PC-3 (cell line): Measurements from ENCODE around the gene ZNF169. TPM values are rescaled to one million over a fixed set of nuclear protein-coding genes. Genes with fewer than 3 reads are reported as not detected.
A peak's percentile ranks its signal among the peaks of the same experiment; 100 is the strongest.

Source experiments
- ATAC-seq: fragments of 200-7000 bp; cut with Tn5 transposase; 2 replicates; pipeline ENCODE4 v1.9.1; 2020; ENCODE audit warnings: mild to moderate bottlenecking, moderate library complexity
- BruUV-seq: library from RNA; stranded (reverse); fragments of 400-500 nt; replicated peaks from 2 replicates; lab custom pipeline; 2021; lab: Mats Ljungman, UMichigan
- CTCF ChIA-PET: fragments of 300-600 bp; sonication (Branson Sonifier 250); formaldehyde crosslinking; loops from one replicate; lab custom pipeline; 2022; ENCODE audit warnings: antibody characterized with exemption; lab: Charles Lee
- POLR2A ChIA-PET: fragments of 300-600 bp; sonication (Branson Sonifier 250); formaldehyde crosslinking; loops from one replicate; lab custom pipeline; 2022; ENCODE audit warnings: antibody characterized with exemption; ENCODE audit not compliant: unreplicated experiment; lab: Charles Lee
- DNase-seq: peaks from one replicate; pipeline ENCODE4 v3.0.0-alpha.2; 2015
- H2AFZ ChIP-seq: fragments of 300-600 bp; sonication (generic); 2 replicates; pipeline ENCODE4 v1.6.0; 2016; ENCODE audit warnings: antibody characterized with exemption, low read length
- H3F3A ChIP-seq: fragments of 300-600 bp; sonication (generic); one replicate; pipeline ENCODE4 v1.6.0; 2017; ENCODE audit warnings: antibody characterized with exemption, low read length, control low read depth, mild to moderate bottlenecking; ENCODE audit not compliant: unreplicated experiment
- H3K27ac ChIP-seq: fragments of 300-600 bp; sonication (generic); 2 replicates; pipeline ENCODE4 v1.5.1; 2016; ENCODE audit warnings: mild to moderate bottlenecking, low read length
- H3K27me3 ChIP-seq: fragments of 300-600 bp; sonication (generic); 2 replicates; pipeline ENCODE4 v1.6.1; 2016; ENCODE audit warnings: low read length, mixed read lengths
- H3K36me3 ChIP-seq: fragments of 300-600 bp; sonication (generic); 2 replicates; pipeline ENCODE4 v1.6.1; 2016; ENCODE audit warnings: low read depth, mixed run types, low read length, mixed read lengths
- H3K4me1 ChIP-seq: fragments of 300-600 bp; sonication (generic); 2 replicates; pipeline ENCODE4 v1.5.1; 2016; ENCODE audit warnings: low read length; ENCODE audit not compliant: insufficient read depth
- H3K4me2 ChIP-seq: fragments of 300-600 bp; sonication (generic); 2 replicates; pipeline ENCODE4 v1.6.0; 2016; ENCODE audit warnings: low read length
- H3K4me3 ChIP-seq: fragments of 300-600 bp; sonication (generic); 2 replicates; pipeline ENCODE4 v1.5.1; 2016; ENCODE audit warnings: mild to moderate bottlenecking, low read length, mixed read lengths
- H3K79me2 ChIP-seq: fragments of 300-600 bp; sonication (generic); 2 replicates; pipeline ENCODE4 v1.6.1; 2017; ENCODE audit warnings: low read length, mixed read lengths
- H3K9ac ChIP-seq: fragments of 300-600 bp; sonication (generic); 2 replicates; pipeline ENCODE4 v1.6.0; 2016; ENCODE audit warnings: mild to moderate bottlenecking, low read length
- H3K9me2 ChIP-seq: fragments of 300-600 bp; sonication (generic); replicated peaks from 2 replicates; pipeline ENCODE4 v1.6.1; 2016; ENCODE audit warnings: mixed run types, low read length, mixed read lengths
- H3K9me3 ChIP-seq: fragments of 300-600 bp; sonication (generic); 2 replicates; pipeline ENCODE4 v1.6.1; 2016; ENCODE audit warnings: low read length, mixed read lengths
- H4K20me1 ChIP-seq: fragments of 300-600 bp; sonication (generic); 2 replicates; pipeline ENCODE4 v1.6.1; 2016; ENCODE audit warnings: low read length, mixed read lengths
- CTCF ChIP-seq: fragments of 300-600 bp; sonication (generic); conservative IDR thresholded peaks from 2 replicates; pipeline ENCODE4 v1.5.1; 2017; ENCODE audit warnings: antibody characterized with exemption, low read depth, mild to moderate bottlenecking, low read length
- EZH2 ChIP-seq: fragments of 300-600 bp; sonication (generic); IDR thresholded peaks from one replicate; pipeline ENCODE4 v1.6.1; 2017; ENCODE audit warnings: antibody characterized with exemption, mild to moderate bottlenecking, low read length; ENCODE audit not compliant: unreplicated experiment
- EZH2phosphoT487 ChIP-seq: fragments of 300-600 bp; sonication (generic); IDR thresholded peaks from 2 replicates; pipeline ENCODE4 v1.6.1; 2018; ENCODE audit warnings: mild to moderate bottlenecking, antibody characterized with exemption, low read length, borderline replicate concordance
- intact Hi-C: fragments of 100-400 bp; cut with micrococcal nuclease; formaldehyde crosslinking; loops from 2 replicates; pipeline ENCODE4 v1.9.0; 2023
- total RNA-seq: library from RNA; depleted of rRNA; stranded (reverse); fragments of >200 nt; gene quantifications from 2 replicates; pipeline ENCODE4 v1.2.3, GENCODE V29; 2014

The ZNF169 gene
- total RNA-seq, 1 experiment from 2014 or later: 2.4 TPM

DNA sequence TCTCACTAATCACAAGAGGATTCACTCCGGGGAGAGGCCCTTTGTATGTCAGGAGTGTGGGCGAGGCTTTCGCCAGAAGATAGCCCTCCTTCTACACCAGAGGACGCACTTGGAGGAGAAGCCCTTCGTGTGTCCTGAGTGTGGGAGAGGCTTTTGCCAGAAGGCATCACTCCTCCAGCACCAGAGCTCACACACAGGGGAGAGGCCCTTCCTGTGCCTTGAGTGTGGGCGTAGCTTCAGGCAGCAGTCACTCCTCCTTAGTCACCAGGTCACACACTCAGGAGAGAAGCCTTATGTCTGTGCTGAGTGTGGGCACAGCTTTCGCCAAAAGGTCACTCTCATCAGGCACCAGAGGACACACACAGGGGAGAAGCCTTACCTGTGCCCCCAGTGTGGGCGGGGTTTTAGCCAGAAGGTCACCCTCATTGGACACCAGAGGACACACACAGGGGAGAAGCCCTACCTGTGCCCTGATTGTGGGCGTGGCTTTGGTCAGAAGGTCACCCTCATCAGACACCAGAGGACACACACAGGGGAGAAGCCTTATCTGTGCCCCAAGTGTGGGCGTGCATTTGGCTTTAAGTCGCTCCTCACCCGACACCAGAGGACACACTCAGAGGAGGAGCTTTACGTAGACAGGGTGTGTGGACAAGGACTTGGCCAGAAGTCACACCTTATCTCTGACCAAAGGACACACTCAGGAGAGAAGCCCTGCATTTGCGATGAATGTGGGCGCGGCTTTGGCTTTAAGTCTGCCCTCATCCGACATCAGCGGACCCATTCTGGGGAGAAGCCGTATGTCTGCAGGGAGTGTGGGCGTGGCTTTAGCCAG is 41.6 kb downstream of the ZNF169 start:
- Histone ChIP-seq H3K4me1 (no peaks in the 10 kb centered on the region), H2AFZ (no peak overlapping the region), H3K4me2 (no peak overlapping the region), H3K9me2 (no peaks in the 10 kb centered on the region), H3K9ac (no peak overlapping the region), H4K20me1 (no peaks in the 10 kb centered on the region), H3K4me3 (no peak overlapping the region), H3K27me3 (no peaks in the 10 kb centered on the region), H3K9me3 (no peaks in the 10 kb centered on the region), H3K36me3 (no peaks in the 10 kb centered on the region), H3F3A (no peaks in the 10 kb centered on the region), H3K27ac (no peak overlapping the region), H3K79me2 (no peaks in the 10 kb centered on the region)
- ChIA-PET CTCF (interaction anchor here (0.5 kb wide), 1 partner anchor 349 kb away, joined by 3 read pairs; no protein-coding TSS in a partner anchor), POLR2A (no interaction called here)
- DNase-seq (no peak), ATAC-seq (peak; percentile 31; the same call in 1 of the 2 replicates)
- TF ChIP-seq EZH2: no peak
- TF ChIP-seq EZH2phosphoT487: no peak
- no peak for TF ChIP-seq CTCF
- BruUV-seq: no TSS peak
- intact Hi-C loops: no loop called here

DNA sequence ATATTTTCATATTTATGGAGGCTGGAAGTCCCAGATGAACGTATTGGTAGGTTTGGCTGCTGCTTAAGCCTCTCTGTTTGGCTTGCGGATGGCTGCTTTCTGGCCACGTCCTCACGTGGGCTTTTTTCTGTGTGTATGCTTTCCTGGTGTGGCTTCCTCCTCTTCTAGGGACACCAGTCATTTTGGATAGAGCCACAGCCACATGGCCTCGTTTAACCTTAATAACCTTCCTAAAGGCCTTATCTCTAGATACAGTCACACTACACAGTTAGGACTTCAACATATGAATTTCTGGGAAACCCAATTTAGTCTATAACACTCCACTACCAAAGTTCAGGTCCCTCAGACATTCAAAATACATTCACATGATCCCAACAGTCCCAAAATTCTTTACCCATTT is 42.5 kb downstream of the ZNF169 start:
- TF ChIP-seq EZH2 (no peak), CTCF (no peak)
- ATAC-seq: no peak
- CTCF ChIA-PET: no interaction called here
- intact Hi-C loops: no loop called here
- no peaks in the 10 kb centered on the region for H3K27me3 ChIP-seq
- no peak overlapping the region for H3K27ac ChIP-seq
- H3K36me3 ChIP-seq: no peaks in the 10 kb centered on the region
- H4K20me1 ChIP-seq: no peaks in the 10 kb centered on the region
- no peaks in the 10 kb centered on the region for H3K79me2 ChIP-seq
- no peak overlapping the region for H2AFZ ChIP-seq
- no peak for DNase-seq
- H3K4me2 ChIP-seq: no peak overlapping the region
- POLR2A ChIA-PET: no interaction called here
- no peaks in the 10 kb centered on the region for H3F3A ChIP-seq
- no peak overlapping the region for H3K4me3 ChIP-seq
- no peaks in the 10 kb centered on the region for H3K9me2 ChIP-seq
- no peak overlapping the region for H3K9ac ChIP-seq
- H3K4me1 ChIP-seq: no peaks in the 10 kb centered on the region
- H3K9me3 ChIP-seq: no peaks in the 10 kb centered on the region
- BruUV-seq: no TSS peak

DNA sequence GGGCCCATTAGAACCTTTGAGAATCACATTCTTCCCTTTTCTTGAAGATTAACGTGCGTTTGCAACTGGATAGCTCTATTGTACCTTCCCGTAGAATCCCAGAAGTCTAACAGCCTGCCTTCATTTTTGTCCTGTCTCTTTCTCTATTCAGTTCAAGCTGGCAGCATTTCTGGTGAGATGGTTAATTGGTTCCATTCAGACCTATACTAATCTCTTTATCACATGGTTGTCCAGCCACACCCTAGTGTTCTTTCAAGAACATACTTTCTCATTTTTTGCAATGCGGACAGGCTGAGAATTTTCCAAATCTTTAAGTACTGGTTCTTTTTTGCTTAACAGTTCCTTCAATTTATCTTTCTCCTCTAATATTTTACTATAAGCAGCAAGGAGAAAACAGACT is 43.3 kb downstream of the ZNF169 start:
- Histone ChIP-seq H3K4me3 (no peak overlapping the region), H3K9ac (no peak overlapping the region), H3K27ac (no peak overlapping the region), H3K9me2 (no peaks in the 10 kb centered on the region), H3K4me1 (no peaks in the 10 kb centered on the region), H4K20me1 (no peaks in the 10 kb centered on the region), H3K36me3 (no peaks in the 10 kb centered on the region), H3F3A (no peaks in the 10 kb centered on the region), H2AFZ (no peak overlapping the region), H3K27me3 (no peaks in the 10 kb centered on the region), H3K4me2 (no peak overlapping the region), H3K9me3 (no peaks in the 10 kb centered on the region), H3K79me2 (no peaks in the 10 kb centered on the region)
- intact Hi-C loops: no loop called here
- BruUV-seq: no TSS peak
- no peak for ATAC-seq
- TF ChIP-seq CTCF (no peak), EZH2phosphoT487 (no peak), EZH2 (no peak)
- POLR2A ChIA-PET: no interaction called here
- CTCF ChIA-PET: no interaction called here
- DNase-seq: no peak
